H9 (cell line): ENCODE data around the gene TBC1D9. TPM values are rescaled to one million over a fixed set of nuclear protein-coding genes. Genes with fewer than 3 reads are reported as not detected.

ENCODE experiments used
- DNase-seq: peaks from one replicate; pipeline ENCODE4 v3.0.0-alpha.2; 2017
- H2AFZ ChIP-seq: one replicate; pipeline ENCODE4 v1.6.1; 2013; ENCODE audit warnings: mild to moderate bottlenecking, low read length, control low read depth, moderate library complexity
- H2AK5ac ChIP-seq: 2 replicates; pipeline ENCODE4 v1.6.1; 2013; ENCODE audit warnings: low read length, control low read depth, mixed read lengths; ENCODE audit not compliant: insufficient read length
- H2BK120ac ChIP-seq: one replicate; pipeline ENCODE4 v1.6.1; 2013; ENCODE audit warnings: low read depth, mild to moderate bottlenecking, low read length, control low read depth, inconsistent platforms; ENCODE audit not compliant: poor library complexity, severe bottlenecking
- H2BK12ac ChIP-seq: 2 replicates; pipeline ENCODE4 v1.6.1; 2013; ENCODE audit warnings: low read length, control low read depth, mixed read lengths, low read depth; ENCODE audit not compliant: insufficient read length
- H2BK15ac ChIP-seq: 2 replicates; pipeline ENCODE4 v1.6.1; 2013; ENCODE audit warnings: low read depth, low read length, control low read depth
- H2BK20ac ChIP-seq: one replicate; pipeline ENCODE4 v1.6.1; 2013; ENCODE audit warnings: low read depth, mild to moderate bottlenecking, low read length, control low read depth, inconsistent platforms; ENCODE audit not compliant: poor library complexity, severe bottlenecking
- H2BK5ac ChIP-seq: 2 replicates; pipeline ENCODE4 v1.6.1; 2013; ENCODE audit warnings: low read length, control low read depth, mixed read lengths; ENCODE audit not compliant: insufficient read length
- H3K14ac ChIP-seq: 2 replicates; pipeline ENCODE4 v1.6.1; 2013; ENCODE audit warnings: low read length, control low read depth; ENCODE audit not compliant: insufficient read depth
- H3K18ac ChIP-seq: 2 replicates; pipeline ENCODE4 v1.6.1; 2013; ENCODE audit warnings: low read depth, mild to moderate bottlenecking, mixed read lengths, low read length, control low read depth; ENCODE audit not compliant: insufficient read length
- H3K23ac ChIP-seq: 2 replicates; pipeline ENCODE4 v1.6.1; 2013; ENCODE audit warnings: low read length, control low read depth, mixed read lengths, low read depth; ENCODE audit not compliant: insufficient read length
- H3K23me2 ChIP-seq: 2 replicates; pipeline ENCODE4 v1.6.1; 2013; ENCODE audit warnings: low read depth, mild to moderate bottlenecking, mixed read lengths, low read length, control low read depth; ENCODE audit not compliant: insufficient read length, poor library complexity, severe bottlenecking
- H3K27ac ChIP-seq: 2 replicates; pipeline ENCODE4 v1.5.1; 2013; ENCODE audit warnings: low read length, control low read depth, mixed read lengths, low read depth; ENCODE audit not compliant: insufficient read length
- H3K27me3 ChIP-seq: 2 replicates; pipeline ENCODE4 v1.6.1; 2013; ENCODE audit warnings: low read length, control low read depth, inconsistent platforms; ENCODE audit not compliant: insufficient read depth
- H3K4ac ChIP-seq: 2 replicates; pipeline ENCODE4 v1.6.1; 2013; ENCODE audit warnings: low read depth, mild to moderate bottlenecking, control low read depth, inconsistent platforms, low read length, moderate library complexity
- H3K4me1 ChIP-seq: 2 replicates; pipeline ENCODE4 v1.6.1; 2013; ENCODE audit warnings: low read length, control low read depth, inconsistent platforms; ENCODE audit not compliant: insufficient read depth
- H3K4me2 ChIP-seq: 2 replicates; pipeline ENCODE4 v1.6.1; 2013; ENCODE audit warnings: low read length, control low read depth, mixed read lengths; ENCODE audit not compliant: insufficient read length, insufficient read depth
- H3K56ac ChIP-seq: 2 replicates; pipeline ENCODE4 v1.6.1; 2013; ENCODE audit warnings: low read depth, mild to moderate bottlenecking, mixed read lengths, low read length, control low read depth; ENCODE audit not compliant: insufficient read length
- H3K79me1 ChIP-seq: 2 replicates; pipeline ENCODE4 v1.6.1; 2013; ENCODE audit warnings: low read depth, mild to moderate bottlenecking, moderate library complexity, low read length, control low read depth, inconsistent platforms; ENCODE audit not compliant: insufficient read depth, poor library complexity, severe bottlenecking
- H3K79me2 ChIP-seq: 2 replicates; pipeline ENCODE4 v1.6.1; 2013; ENCODE audit warnings: low read length, control low read depth, inconsistent platforms; ENCODE audit not compliant: insufficient read depth
- H3K9ac ChIP-seq: 2 replicates; pipeline ENCODE4 v1.6.1; 2013; ENCODE audit warnings: low read length, control low read depth, mixed read lengths; ENCODE audit not compliant: insufficient read length; ENCODE audit errors: extremely low read depth
- H3K9me3 ChIP-seq: one replicate; pipeline ENCODE4 v1.6.1; 2013; ENCODE audit warnings: low read depth, low read length, inconsistent platforms; ENCODE audit not compliant: control insufficient read depth
- H3T11ph ChIP-seq: one replicate; pipeline ENCODE4 v1.6.1; 2013; ENCODE audit warnings: mild to moderate bottlenecking, low read length, control low read depth, inconsistent platforms
- H4K20me1 ChIP-seq: one replicate; pipeline ENCODE4 v1.6.1; 2013; ENCODE audit not compliant: control insufficient read depth, insufficient read length, insufficient read depth
- H4K5ac ChIP-seq: 2 replicates; pipeline ENCODE4 v1.6.1; 2013; ENCODE audit warnings: low read depth, mild to moderate bottlenecking, mixed read lengths, low read length, control low read depth; ENCODE audit not compliant: insufficient read length
- H4K8ac ChIP-seq: replicated peaks from 2 replicates; pipeline ENCODE4 v1.6.1; 2013; ENCODE audit warnings: low read length, control low read depth, mixed read lengths, low read depth; ENCODE audit not compliant: insufficient read length
- H4K91ac ChIP-seq: 2 replicates; pipeline ENCODE4 v1.6.1; 2013; ENCODE audit warnings: low read depth, mild to moderate bottlenecking, moderate library complexity, mixed read lengths, low read length, control low read depth; ENCODE audit not compliant: insufficient read length
- H3K27ac Mint-ChIP-seq, 3 experiments: 2 replicates in 2 of 3; 3 replicates in 1 of 3; pipeline ENCODE4 v1.8.0; 2020 to 2021; ENCODE audit warnings: mixed read lengths in 3 of 3, mild to moderate bottlenecking in 1 of 3, moderate library complexity in 1 of 3
- H3K27me3 Mint-ChIP-seq: 2 replicates; pipeline ENCODE4 v1.8.0; 2021; ENCODE audit warnings: low read depth, mild to moderate bottlenecking, moderate library complexity, mixed read lengths
- H3K36me3 Mint-ChIP-seq, 3 experiments: 2 replicates in 2 of 3; 3 replicates in 1 of 3; pipeline ENCODE4 v1.8.0; 2020 to 2021; ENCODE audit warnings: low read depth in 3 of 3, mixed read lengths in 3 of 3; ENCODE audit not compliant: insufficient read depth in 1 of 3
- H3K4me1 Mint-ChIP-seq, 2 experiments: 2 replicates each; pipeline ENCODE4 v1.8.0; 2020; ENCODE audit warnings: mixed read lengths in 2 of 2
- H3K4me3 Mint-ChIP-seq, 2 experiments: 2 replicates in 1 of 2; 3 replicates in 1 of 2; pipeline ENCODE4 v1.8.0; 2020 to 2021; ENCODE audit warnings: mild to moderate bottlenecking in 2 of 2, mixed read lengths in 2 of 2, moderate library complexity in 1 of 2
- H3K9me3 Mint-ChIP-seq, 2 experiments: 2 replicates in 1 of 2; 3 replicates in 1 of 2; pipeline ENCODE4 v1.8.0; 2020; ENCODE audit warnings: mild to moderate bottlenecking in 2 of 2, mixed read lengths in 2 of 2, moderate library complexity in 1 of 2
- CTCF ChIP-seq: fragments of 200-600 bp; sonication (generic); conservative IDR thresholded peaks from 3 replicates; pipeline ENCODE4 v1.8.0; 2021; ENCODE audit warnings: antibody characterized with exemption, mild to moderate bottlenecking
- WGBS: extraction: QIAGEN DNeasy Blood & Tissue Kit; methylation state at CpG from one replicate; pipeline ENCODE4 v1.1.7; 2013; ENCODE audit warnings: missing lambda C conversion rate, low lambda C conversion rate, mixed read lengths; ENCODE audit not compliant: insufficient read length; ENCODE audit errors: extremely low coverage; 5-methylcytosine and 5-hydroxymethylcytosine counted together
- total RNA-seq: library from RNA; stranded (reverse); gene quantifications from 2 replicates; pipeline ENCODE4 v1.2.1, GENCODE V29; 2021

The TBC1D9 gene
- total RNA-seq, 1 experiment from 2014 or later: 0.63 TPM

DNA sequence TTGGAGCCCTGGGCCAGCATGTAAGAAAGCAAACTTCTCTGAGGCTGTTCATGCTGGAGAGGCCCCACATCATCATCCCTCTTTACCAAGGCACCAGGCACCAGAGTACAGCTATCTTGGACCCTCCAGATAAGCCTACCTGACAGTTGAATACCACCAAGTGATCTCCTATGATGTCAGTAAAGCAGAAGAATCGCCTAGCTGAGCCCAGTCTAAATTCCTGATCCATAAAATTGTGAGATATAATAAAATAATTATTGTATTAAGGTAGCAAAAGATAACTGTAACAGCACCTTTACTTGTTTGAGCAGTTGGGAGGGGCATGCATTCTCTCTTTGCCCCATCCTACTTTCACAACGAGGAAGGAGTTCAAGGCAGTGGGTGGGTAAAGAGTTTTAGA, 184.6 kb downstream of the TBC1D9 start:
- H3K56ac ChIP-seq: no peak overlapping the region
- H2BK120ac ChIP-seq: no peak overlapping the region
- H3K27me3 Mint-ChIP-seq: no peaks in the 10 kb centered on the region
- H3K23ac ChIP-seq: no peak overlapping the region
- peaks cover 30% of the 10 kb centered on the region for H3K27me3 ChIP-seq
- H3K4me2 ChIP-seq: no peak overlapping the region
- H3K23me2 ChIP-seq: peaks cover 10% of the 10 kb centered on the region
- no peaks in the 10 kb centered on the region for H3K79me1 ChIP-seq
- no peaks in the 10 kb centered on the region for H3K79me2 ChIP-seq
- no peak overlapping the region for H3K18ac ChIP-seq
- H2BK12ac ChIP-seq: no peak overlapping the region
- no peak overlapping the region for H2AK5ac ChIP-seq
- H3K4me1 Mint-ChIP-seq: peaks cover 13 to 16% of the 10 kb centered on the region in 2 experiments
- no peak overlapping the region for H3K27ac ChIP-seq
- H3K14ac ChIP-seq: no peak overlapping the region
- no peak overlapping the region for H2BK20ac ChIP-seq
- H2AFZ ChIP-seq: no peak overlapping the region
- no peak overlapping the region for H2BK5ac ChIP-seq
- no peaks in the 10 kb centered on the region for H4K20me1 ChIP-seq
- peaks cover 0 to 2% (median 0%) of the 10 kb centered on the region in 3 experiments; a peak in 1 of 7 replicates for H3K36me3 Mint-ChIP-seq
- H4K91ac ChIP-seq: no peak overlapping the region
- no peak overlapping the region for H3K4me3 Mint-ChIP-seq
- no peak for TF ChIP-seq CTCF
- no peaks in the 10 kb centered on the region for H3K9me3 ChIP-seq
- no peak for DNase-seq
- H3T11ph ChIP-seq: no peak overlapping the region
- no peak overlapping the region for H3K9ac ChIP-seq
- H2BK15ac ChIP-seq: no peak overlapping the region
- WGBS: no CpG with 5 or more reads among the region's 2 CpGs
- H3K4me1 ChIP-seq: no peaks in the 10 kb centered on the region
- no peak overlapping the region for H3K27ac Mint-ChIP-seq
- no peak overlapping the region for H4K8ac ChIP-seq
- no peak overlapping the region for H3K4ac ChIP-seq
- peaks cover 4 to 8% of the 10 kb centered on the region in 2 experiments; a peak in 3 of 5 replicates for H3K9me3 Mint-ChIP-seq
- H4K5ac ChIP-seq: no peak overlapping the region

Other genes starting within 250 kb of the TBC1D9 start
- gene ELMOD2, start 232.2 kb downstream of the TBC1D9 start, total RNA-seq: 26.3 and 28.0 TPM in 2 replicates
- not detected in 2 replicates for gene UCP1, start 187.4 kb downstream of the TBC1D9 start, total RNA-seq